Pericardium fibroblast (primary cell): ENCODE results near the gene FBXW10. TPM values are rescaled to one million over a fixed set of nuclear protein-coding genes. Genes with fewer than 3 reads are reported as not detected.

Source experiments
- total RNA-seq: library from RNA; depleted of rRNA; stranded (reverse); fragments of >200 nt; gene quantifications from 2 replicates; pipeline ENCODE4 v1.2.3, GENCODE V29; 2015

FBXW10 gene, protein sequence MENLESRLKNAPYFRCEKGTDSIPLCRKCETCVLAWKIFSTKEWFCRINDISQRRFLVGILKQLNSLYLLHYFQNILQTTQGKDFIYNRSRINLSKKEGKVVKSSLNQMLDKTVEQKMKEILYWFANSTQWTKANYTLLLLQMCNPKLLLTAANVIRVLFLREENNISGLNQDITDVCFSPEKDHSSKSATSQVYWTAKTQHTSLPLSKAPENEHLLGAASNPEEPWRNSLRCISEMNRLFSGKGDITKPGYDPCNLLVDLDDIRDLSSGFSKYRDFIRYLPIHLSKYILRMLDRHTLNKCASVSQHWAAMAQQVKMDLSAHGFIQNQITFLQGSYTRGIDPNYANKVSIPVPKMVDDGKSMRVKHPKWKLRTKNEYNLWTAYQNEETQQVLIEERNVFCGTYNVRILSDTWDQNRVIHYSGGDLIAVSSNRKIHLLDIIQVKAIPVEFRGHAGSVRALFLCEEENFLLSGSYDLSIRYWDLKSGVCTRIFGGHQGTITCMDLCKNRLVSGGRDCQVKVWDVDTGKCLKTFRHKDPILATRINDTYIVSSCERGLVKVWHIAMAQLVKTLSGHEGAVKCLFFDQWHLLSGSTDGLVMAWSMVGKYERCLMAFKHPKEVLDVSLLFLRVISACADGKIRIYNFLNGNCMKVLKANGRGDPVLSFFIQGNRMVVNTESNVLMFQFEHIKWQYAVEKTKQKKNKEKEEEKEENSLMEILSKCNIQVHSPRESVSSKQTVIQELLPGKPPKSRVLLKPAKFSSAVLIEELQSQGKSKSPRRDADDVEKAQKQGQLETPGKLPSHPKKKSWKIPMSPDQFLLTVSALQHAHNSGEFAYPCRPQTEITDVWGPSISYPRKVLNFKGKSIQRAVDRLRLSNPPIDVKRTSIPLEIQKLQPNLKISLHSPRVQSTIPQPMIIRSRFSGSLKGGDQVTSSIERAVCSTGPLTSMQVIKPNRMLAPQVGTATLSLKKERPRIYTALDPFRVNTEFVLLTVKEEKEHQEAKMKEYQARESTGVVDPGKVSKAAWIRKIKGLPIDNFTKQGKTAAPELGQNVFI
- not detected in 2 replicates for total RNA-seq

DNA sequence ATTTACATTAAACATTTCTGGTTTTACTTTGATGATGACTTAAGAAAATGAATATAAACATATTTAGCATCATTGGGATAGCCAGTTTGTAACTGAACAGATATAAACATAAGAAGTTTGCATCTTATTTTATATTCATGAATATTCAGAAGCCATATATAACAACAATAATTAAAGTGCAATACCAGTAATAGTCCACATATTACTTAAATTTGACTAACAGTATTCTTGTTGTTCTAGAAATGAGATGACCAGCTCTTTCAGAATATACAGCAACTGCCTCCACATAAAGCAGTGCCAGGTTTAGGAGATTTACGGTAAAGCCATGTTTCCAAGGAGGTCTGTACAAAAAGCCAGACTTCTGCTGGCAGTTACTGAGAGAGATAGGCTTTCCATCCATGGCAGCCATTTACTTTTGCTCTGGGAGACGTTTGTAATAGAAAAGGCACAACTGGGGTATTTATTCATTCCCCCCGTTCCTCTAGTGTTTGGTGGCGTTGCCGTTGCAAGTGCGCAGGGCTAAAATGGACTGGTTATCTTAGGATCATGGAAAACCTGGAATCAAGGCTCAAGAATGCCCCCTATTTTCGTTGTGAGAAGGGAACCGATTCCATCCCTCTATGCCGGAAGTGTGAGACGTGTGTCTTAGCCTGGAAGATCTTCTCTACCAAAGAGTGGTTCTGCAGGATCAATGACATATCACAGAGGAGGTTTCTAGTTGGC lies at the start of gene FBXW10:
Gene FBXW10, plus strand, starts transcription at position 356 of the 723 bp plus-strand sequence. Its CDS starts 191 bp downstream, at position 547.

DNA sequence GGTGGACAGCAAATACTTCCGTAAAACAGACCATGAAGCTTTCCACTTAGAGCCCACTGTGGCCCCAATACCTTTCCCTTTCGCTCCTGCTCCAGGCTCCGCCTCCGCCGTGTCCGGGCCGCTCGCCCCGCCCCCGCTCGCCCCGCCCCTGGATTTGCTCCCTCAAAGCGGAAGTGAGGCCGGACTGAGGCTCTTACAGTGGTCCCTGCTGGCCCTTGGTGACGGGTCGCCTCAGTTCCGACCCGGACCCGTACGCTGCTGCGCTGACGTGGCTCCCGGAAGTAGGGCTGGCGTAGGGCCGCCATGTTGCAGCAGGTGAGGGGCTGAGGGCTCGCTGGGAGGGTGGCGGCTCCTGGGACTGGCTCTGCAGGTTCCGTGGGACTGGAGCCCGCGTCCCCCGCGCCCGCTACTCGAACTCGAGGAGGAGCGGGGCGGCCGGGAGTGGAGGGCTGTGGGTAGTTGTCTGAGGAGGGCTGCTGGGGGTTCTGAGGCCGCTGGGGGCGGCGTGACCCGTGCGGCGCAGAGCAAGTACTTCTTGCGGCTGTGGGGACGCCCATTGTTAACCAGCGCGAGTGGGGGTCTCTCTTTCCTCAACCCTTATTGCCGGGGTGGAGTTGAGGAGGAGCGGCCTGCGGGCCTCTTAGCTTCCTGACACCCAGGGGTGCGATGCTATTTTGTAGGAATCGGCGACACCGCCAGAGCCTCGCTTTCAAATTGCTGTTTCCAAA lies 37.3 kb downstream of the FBXW10 start, which contains the start of gene TVP23B:
Gene TVP23B, plus strand, starts transcription at position 193 of the 728 bp plus-strand sequence. Its CDS starts 111 bp downstream, at position 304.

Other genes starting within 250 kb of the FBXW10 start
- not detected in 2 replicates for gene TBC1D28, start 99.7 kb upstream of the FBXW10 start, total RNA-seq
- 6.0 and 7.8 TPM in 2 replicates for gene FOXO3B, start 61.7 kb upstream of the FBXW10 start, total RNA-seq
- gene TVP23B, start 37.1 kb downstream of the FBXW10 start, total RNA-seq, result 26.6 and 27.3 TPM in 2 replicates
- 23.9 and 113 TPM in 2 replicates for gene PRPSAP2, start 114.1 kb downstream of the FBXW10 start, total RNA-seq
- gene SLC5A10, start 208.1 kb downstream of the FBXW10 start, total RNA-seq, result not detected in 2 replicates